ENCODE data around the gene AKT1.

Gene AKT1

GRCh38 chr14:104782086-104782807 is 13.3 kb downstream of the AKT1 start:
- no peaks in the 10 kb centered on the region for H3K9me3 ChIP-seq (ENCODE audit: control insufficient read depth, insufficient read depth, low read length)
- H3K27me3 ChIP-seq (ENCODE audit: control insufficient read depth, low read length) = no peaks in the 10 kb centered on the region
- peaks cover 19% of the 10 kb centered on the region; the same call in 1 of the 2 replicates for H3K36me3 ChIP-seq (ENCODE audit: control insufficient read depth, low read length)
- no peak for TF ChIP-seq EZH2phosphoT487 (IDR thresholded peaks at IDR 0.05; ENCODE audit: borderline replicate concordance, low read length)
- TF ChIP-seq CTCF (IDR thresholded peaks at IDR 0.05; ENCODE audit: low read depth, low read length, poor library complexity, severe bottlenecking) = no peak
- H3F3A ChIP-seq (ENCODE audit: control insufficient read depth, insufficient read depth) = no peaks in the 10 kb centered on the region
- H3K79me2 ChIP-seq (ENCODE audit: control insufficient read depth, low read length) = no peaks in the 10 kb centered on the region; the same call in 1 of the 2 replicates
- H3K4me2 ChIP-seq (ENCODE audit: low read length) = no peak overlapping the region
- H3K27ac ChIP-seq (ENCODE audit: low read depth, low read length) = no peak overlapping the region
- no peaks in the 10 kb centered on the region for H3K9me2 ChIP-seq (replicated peaks; ENCODE audit: control insufficient read depth, low read length)
- H3K4me3 ChIP-seq (ENCODE audit: low read length) = no peak overlapping the region
- no peaks in the 10 kb centered on the region for H4K20me1 ChIP-seq (ENCODE audit: control insufficient read depth, insufficient read depth, low read depth, low read length)
- H3K4me1 ChIP-seq (ENCODE audit: control insufficient read depth, low read length) = no peaks in the 10 kb centered on the region

- TF ChIP-seq EZH2phosphoT487 (IDR thresholded peaks at IDR 0.05; ENCODE audit: borderline replicate concordance, low read length) (no peak), CTCF (IDR thresholded peaks at IDR 0.05; ENCODE audit: low read depth, low read length, poor library complexity, severe bottlenecking) (no peak)
- H3K4me1 ChIP-seq (ENCODE audit: control insufficient read depth, low read length) = no peaks in the 10 kb centered on the region
- no peak overlapping the region for H3K27ac ChIP-seq (ENCODE audit: low read depth, low read length)
- no peaks in the 10 kb centered on the region for H3K9me3 ChIP-seq (ENCODE audit: control insufficient read depth, insufficient read depth, low read length)
- H3K9me2 ChIP-seq (replicated peaks; ENCODE audit: control insufficient read depth, low read length) = no peaks in the 10 kb centered on the region
- no peaks in the 10 kb centered on the region for H4K20me1 ChIP-seq (ENCODE audit: control insufficient read depth, insufficient read depth, low read depth, low read length)
- peaks cover 21% of the 10 kb centered on the region; the same call in 1 of the 2 replicates for H3K36me3 ChIP-seq (ENCODE audit: control insufficient read depth, low read length)
- H3K4me2 ChIP-seq (ENCODE audit: low read length) = no peak overlapping the region
- no peaks in the 10 kb centered on the region for H3K27me3 ChIP-seq (ENCODE audit: control insufficient read depth, low read length)
- no peak overlapping the region for H3K4me3 ChIP-seq (ENCODE audit: low read length)
- no peaks in the 10 kb centered on the region for H3F3A ChIP-seq (ENCODE audit: control insufficient read depth, insufficient read depth)
- no peaks in the 10 kb centered on the region for H3K79me2 ChIP-seq (ENCODE audit: control insufficient read depth, low read length)
Measured at GRCh38 chr14:104781271-104782077, 14.1 kb downstream of the AKT1 start.

- Histone ChIP-seq H3K27ac (ENCODE audit: low read depth, low read length) (no peak overlapping the region), H3K4me2 (ENCODE audit: low read length) (no peak overlapping the region), H3K9me3 (ENCODE audit: control insufficient read depth, insufficient read depth, low read length) (no peaks in the 10 kb centered on the region), H3K4me3 (ENCODE audit: low read length) (no peak overlapping the region), H3K4me1 (ENCODE audit: control insufficient read depth, low read length) (no peaks in the 10 kb centered on the region), H3K36me3 (ENCODE audit: control insufficient read depth, low read length) (peaks cover 28% of the 10 kb centered on the region; the same call in 1 of the 2 replicates), H3F3A (ENCODE audit: control insufficient read depth, insufficient read depth) (no peaks in the 10 kb centered on the region), H3K27me3 (ENCODE audit: control insufficient read depth, low read length) (no peaks in the 10 kb centered on the region), H4K20me1 (ENCODE audit: control insufficient read depth, insufficient read depth, low read depth, low read length) (no peaks in the 10 kb centered on the region), H3K79me2 (ENCODE audit: control insufficient read depth, low read length) (no peaks in the 10 kb centered on the region), H3K9me2 (replicated peaks; ENCODE audit: control insufficient read depth, low read length) (no peaks in the 10 kb centered on the region)
- TF ChIP-seq EZH2phosphoT487 (IDR thresholded peaks at IDR 0.05; ENCODE audit: borderline replicate concordance, low read length) (no peak), CTCF (IDR thresholded peaks at IDR 0.05; ENCODE audit: low read depth, low read length, poor library complexity, severe bottlenecking) (no peak)
Measured at GRCh38 chr14:104780513-104781030, 15.0 kb downstream of the AKT1 start.

Measured in DOHH2 (cell line).